Activated CD8-positive, alpha-beta memory T cell treated with anti-CD3 and anti-CD28 coated beads for 48 hours (primary cell): ENCODE measurements around the gene KRT20.
"Not testable (repeated sequence)": the region's sequence is repeated elsewhere in the genome, so short reads cannot be mapped to it uniquely, and the experiment has no call there.

Experiments used
- DNase-seq, 3 experiments: peaks; one replicate each; pipeline ENCODE4 v3.0.0-alpha.2; 2020; ENCODE audit warnings: low read depth in 2 of 3, low spot score in 2 of 3

Gene KRT20

GRCh38 chr17:40884708-40885512, at the start of gene KRT20:
KRT20 (minus strand) TSS chr17:40885242; CDS start chr17:40885185, 57 bp downstream.
- no peak for DNase-seq

DNA sequence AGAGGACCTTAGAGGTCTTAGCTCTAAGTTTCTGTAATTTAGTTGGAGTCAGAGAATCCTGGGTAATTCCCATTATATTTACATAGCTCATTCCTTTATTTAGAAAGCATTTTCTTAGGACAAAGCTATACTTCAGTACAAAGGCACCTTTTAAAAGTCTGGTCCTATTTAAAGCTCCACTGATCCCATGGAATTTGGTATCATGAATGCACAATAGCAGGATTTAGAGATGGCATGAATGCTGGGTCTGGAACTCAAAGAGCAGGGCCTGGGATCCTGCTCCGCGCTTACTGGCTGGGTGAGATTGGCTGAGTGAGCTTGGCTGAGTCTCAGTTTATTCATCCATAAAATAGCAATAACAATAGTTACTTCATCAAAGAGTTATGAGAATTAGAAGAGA, 47.6 kb upstream of the KRT20 start:
- DNase-seq = no peak

DNA sequence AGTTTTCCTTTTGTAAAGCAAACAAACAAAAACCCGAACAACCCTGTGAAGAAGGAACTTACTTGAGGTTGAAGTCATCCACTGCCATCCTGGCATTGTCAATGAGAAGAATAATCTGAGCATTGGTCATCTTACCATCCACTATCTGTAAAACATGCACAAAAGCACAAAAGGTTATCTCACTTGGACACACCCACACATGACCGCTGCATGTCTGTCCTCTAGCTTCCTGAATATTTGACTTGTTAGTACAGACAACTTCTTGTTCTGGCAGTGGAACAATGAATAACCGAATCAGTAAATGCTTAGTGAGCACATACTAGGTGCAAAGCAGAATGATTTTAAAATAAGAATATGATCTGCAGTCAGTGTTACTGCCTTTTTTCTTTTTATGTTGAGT, 46.3 kb upstream of the KRT20 start:
- DNase-seq = no peak

DNA sequence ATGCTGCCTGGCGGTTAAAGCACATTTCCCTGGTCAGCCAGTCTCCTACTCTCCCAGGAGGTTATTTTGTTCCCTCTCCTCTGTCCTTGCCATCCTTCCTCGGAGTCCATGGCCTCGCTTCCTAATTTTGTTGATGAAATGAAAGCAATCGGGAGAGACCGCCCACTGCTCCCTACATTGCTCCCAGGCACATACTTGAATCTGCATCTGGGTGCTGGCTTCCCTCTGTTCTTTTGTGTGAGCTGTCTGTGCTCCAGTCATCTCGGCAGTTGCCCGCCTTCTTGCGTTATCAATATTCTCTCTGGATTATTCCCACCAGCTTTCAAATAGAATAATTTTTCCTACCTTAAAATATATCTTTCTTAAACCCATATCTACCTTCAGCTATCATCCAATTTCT, 41.3 kb upstream of the KRT20 start:
- no peak for DNase-seq

- DNase-seq = no peak
Observed at GRCh38 chr17:40922239-40922638, 37.2 kb upstream of the KRT20 start.

- no peak for DNase-seq
Observed at GRCh38 chr17:40921026-40921425, 36.0 kb upstream of the KRT20 start.

GRCh38 chr17:40917116-40917515, 32.1 kb upstream of the KRT20 start:
- not testable (repeated sequence) for DNase-seq

DNA sequence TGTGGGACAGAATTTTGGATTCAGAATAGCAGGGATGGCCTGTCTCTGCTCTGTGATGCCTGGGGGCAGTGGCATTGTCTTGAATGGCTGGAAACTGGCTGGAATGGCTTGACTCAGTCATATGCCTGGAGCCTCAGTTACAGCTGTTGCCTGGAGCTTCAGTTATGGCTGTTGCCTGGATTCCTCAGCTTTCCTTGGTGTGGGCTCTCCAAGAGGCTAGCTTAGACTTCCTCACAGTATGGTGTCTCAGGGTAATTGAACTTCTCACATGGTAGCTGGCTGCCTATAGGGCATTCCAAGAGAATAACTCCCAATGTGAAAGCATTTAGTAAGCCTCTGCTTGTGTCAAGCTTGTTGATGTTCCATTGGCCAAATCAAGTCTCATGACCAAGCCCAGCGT, 31.3 kb upstream of the KRT20 start:
- no peak for DNase-seq

DNA sequence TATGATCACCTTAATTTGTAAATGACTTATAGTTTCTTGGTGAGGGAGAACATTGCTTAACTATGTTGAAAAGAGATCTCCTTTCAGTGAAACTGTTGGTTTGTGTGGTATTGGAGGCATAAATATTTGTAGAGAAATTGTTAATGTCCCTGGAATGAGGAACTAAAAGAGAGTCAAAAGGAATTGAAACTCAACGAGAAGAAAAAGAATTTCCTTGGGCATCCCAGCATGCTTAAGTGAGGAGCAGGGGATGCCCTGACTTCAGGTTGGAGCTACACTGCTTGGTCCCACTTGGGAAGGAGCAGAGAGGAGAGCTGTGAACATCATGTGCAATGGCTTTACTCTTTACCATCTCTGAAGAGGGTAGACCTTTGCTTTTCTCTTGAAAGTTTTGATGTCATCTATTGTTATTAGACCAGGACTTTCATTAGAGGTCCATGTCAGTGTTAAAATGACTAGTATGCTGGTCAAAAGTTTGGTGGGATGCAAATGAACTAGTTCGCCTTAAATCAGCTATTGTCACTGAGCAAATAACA, 30.7 kb upstream of the KRT20 start:
- no peak for DNase-seq

DNA sequence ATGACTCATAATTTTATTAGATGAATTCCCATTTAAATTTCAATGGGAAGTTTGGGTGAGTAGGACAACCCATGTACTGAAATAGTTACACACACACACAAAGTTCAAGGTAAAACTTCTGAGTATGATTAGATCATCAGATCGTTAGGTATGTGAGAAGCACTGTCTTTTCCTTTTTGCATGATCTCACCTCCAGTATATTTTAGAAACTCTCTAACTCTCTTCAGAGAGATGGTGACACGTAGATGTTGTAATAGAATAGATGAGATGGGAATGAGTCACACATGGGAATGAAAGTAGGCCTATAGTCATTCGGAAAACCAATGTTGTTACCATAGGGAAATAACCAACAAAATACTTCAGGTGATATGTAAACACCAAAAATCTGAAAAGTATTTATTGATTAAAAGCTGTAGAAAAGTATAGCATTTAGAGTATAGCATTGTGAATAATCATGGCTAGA, 30.2 kb upstream of the KRT20 start:
- no peak for DNase-seq

- no peak for DNase-seq
Observed at GRCh38 chr17:40914075-40914855, 29.2 kb upstream of the KRT20 start.

DNA sequence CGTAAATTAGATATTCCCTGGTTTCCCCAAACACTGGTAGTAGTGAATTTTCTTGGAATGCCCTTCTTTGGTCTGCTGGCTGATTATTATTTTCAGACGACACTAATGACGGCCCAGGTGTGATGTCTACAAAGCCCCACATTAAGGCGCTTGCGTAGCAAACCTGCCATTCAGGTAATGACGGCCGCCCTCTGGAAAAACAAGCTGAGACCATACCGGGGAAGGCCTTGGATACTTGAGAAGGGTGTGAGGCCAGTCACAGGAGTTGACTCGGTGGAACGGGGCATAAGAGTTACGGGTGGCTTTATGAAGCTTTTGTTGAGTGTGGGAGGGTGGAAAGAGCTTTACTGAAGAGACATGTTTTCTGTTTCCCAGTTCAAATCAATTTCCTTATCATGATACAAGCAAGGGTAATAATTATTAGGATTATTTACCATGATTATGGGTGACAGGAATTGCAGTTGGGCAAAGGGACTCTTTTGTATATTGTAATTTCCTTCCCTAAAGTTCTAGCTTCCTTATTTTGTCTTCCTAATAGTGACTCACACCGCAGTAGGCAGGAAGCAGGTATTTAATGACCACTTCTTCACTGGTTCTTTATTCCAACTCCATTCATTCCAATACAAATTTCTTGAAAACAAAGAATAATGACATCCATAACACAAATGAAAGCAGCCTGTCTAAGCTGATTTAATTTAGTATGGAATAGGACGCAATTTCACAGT, 27.6 kb upstream of the KRT20 start:
- DNase-seq = no peak

DNA sequence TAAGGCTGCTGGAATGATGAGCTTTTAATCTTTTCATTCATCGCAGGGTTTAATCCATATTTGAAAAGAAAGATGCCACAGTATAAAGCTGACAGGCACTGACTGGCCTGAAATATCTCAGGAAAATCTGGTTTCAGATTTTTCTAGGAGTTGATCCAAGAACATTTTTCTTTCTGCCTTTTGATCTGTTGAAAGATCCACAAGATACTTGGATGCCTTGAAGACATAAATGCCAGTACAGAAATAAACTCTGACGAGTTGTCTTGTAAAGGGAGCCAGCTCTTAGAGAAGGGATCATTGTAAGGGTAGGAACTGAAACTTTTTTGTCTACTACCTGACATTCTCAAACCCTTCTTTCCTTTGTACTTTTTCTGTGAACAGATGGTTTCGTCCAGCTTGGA, 25.4 kb upstream of the KRT20 start:
- DNase-seq = no peak

GRCh38 chr17:40909755-40910154, 24.7 kb upstream of the KRT20 start:
- DNase-seq = no peak

GRCh38 chr17:40909351-40909750, 24.3 kb upstream of the KRT20 start:
- DNase-seq = peak in 2 of 3 experiments; percentile 23 to 33

- DNase-seq = no peak
Observed at GRCh38 chr17:40906613-40907012, 21.6 kb upstream of the KRT20 start.

DNA sequence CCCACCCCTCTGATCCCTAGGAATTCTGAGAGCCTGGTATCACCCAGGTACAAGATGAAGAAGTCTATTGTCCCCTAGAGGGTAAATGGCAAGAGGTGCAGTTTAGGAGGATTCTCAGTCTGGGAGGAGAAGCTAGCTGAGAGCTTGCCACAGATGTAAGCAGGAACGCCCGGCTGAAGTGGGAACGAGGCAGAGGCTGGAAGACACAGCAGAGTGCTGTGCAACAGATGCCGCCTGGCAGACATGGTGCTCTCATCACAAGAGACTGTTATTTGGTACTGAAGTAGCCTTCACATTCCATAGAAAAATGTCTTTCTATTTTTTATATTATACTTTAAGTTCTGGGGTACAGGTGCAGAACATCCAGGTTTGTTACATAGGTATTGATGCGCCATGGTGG, 20.3 kb upstream of the KRT20 start:
- DNase-seq = no peak

- DNase-seq = no peak
Observed at GRCh38 chr17:40903129-40903847, 18.2 kb upstream of the KRT20 start.

DNA sequence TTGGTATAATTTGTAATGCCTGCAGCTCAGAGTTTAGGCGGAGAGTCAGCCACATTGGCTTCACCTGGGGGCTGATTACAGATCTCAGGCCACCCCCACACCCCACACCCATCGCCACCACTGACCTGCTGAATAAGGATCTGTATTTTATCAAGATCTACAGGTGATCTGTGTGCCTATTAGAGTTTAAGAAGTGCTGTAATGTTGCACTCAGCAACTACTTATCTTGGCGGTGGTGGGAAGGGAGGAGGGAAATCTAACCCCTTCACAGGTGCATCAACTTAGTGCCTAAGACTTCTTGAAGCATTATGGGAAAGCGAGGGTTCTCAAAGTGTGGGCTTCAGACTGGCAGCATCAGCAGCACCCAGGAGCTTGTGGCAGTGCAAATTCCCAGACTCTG, 17.5 kb upstream of the KRT20 start:
- DNase-seq = no peak

DNA sequence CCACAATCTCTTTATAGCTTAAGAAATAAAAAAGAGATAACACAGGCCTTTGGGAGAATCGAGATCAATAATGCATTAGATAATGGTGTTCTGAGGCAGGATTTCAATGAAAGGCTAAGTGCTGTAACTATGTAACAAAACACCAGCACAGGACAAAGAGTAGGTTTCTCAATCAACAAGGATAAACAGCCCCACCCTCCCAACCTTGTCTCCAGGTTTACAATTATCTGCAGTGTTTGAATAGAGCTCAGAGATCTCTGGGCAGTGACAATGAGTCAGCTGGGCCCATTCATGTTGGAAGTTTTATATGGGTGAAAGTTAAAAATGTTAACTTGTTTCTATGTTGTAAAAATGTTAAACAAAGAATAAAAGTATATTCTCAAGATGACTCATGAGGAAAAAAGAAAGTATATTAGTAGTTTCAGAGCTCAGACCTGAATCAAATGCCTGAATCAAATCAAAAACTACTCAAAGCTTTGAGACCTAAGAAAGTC, 17.0 kb upstream of the KRT20 start:
- no peak for DNase-seq
